A549 treated with Mapracorat at 1 μM for 4 hours (cell line): Measurements from ENCODE around the gene RAB9B. TPM values are rescaled to one million over a fixed set of nuclear protein-coding genes. Genes with fewer than 3 reads are reported as not detected.

Source experiments
- total RNA-seq: library from RNA; stranded (reverse); fragments of 200-300 nt; extraction: Qiagen RNA extraction; gene quantifications from 5 replicates; pipeline ENCODE4 v1.2.3, GENCODE V29; 2022

Gene RAB9B
- total RNA-seq: 0.04 TPM in 1 of 5 replicates, not detected in the others

GRCh38 chrX:103831803-103832544 is at the start of gene RAB9B:
RAB9B (minus strand) TSS chrX:103832257; CDS start chrX:103825784, 6,473 bp downstream.

GRCh38 chrX:103776546-103776945 is 55.5 kb downstream of the RAB9B start, which contains the start of gene PLP1:
PLP1 (plus strand) TSS chrX:103776840; CDS start chrX:103776996, 156 bp downstream.

Other genes starting within 250 kb of the RAB9B start
- gene TCEAL4, start 246.7 kb downstream of the RAB9B start, total RNA-seq: 110 to 165 TPM (median 117 TPM) in 5 replicates
- gene TCEAL3, start 224.3 kb downstream of the RAB9B start, total RNA-seq: 16.4 to 23.5 TPM (median 18.4 TPM) in 5 replicates
- gene TCEAL1, start 203.3 kb downstream of the RAB9B start, total RNA-seq: 37.7 to 50.3 TPM (median 40.2 TPM) in 5 replicates
- 405 to 1,091 TPM (median 476 TPM) in 5 replicates for gene MORF4L2, start 145.6 kb downstream of the RAB9B start, total RNA-seq
- gene TMEM31, start 121.3 kb downstream of the RAB9B start, total RNA-seq: not detected in 5 replicates
- gene PLP1, start 55.4 kb downstream of the RAB9B start, total RNA-seq: not detected in 5 replicates
- 5.0 to 8.8 TPM (median 6.9 TPM) in 5 replicates for gene TMSB15B, start 130.4 kb upstream of the RAB9B start, total RNA-seq
- gene H2BW1, start 181.5 kb upstream of the RAB9B start, total RNA-seq: not detected in 5 replicates
- gene H2BW2, start 207.7 kb upstream of the RAB9B start, total RNA-seq: not detected in 5 replicates
- 0.07 to 0.33 TPM (median 0.23 TPM) in 4 of 5 replicates, not detected in the other for gene TMSB15C, start 244.0 kb upstream of the RAB9B start, total RNA-seq